Ectodermal cell (in vitro differentiated cells): ENCODE results near the gene BLMH. TPM values are rescaled to one million over a fixed set of nuclear protein-coding genes. Genes with fewer than 3 reads are reported as not detected.

Experiments
- H3K27ac ChIP-seq: 2 replicates; pipeline ENCODE4 v1.7.0; 2013; ENCODE audit warnings: mild to moderate bottlenecking, low read depth, low read length; ENCODE audit not compliant: insufficient read depth, poor library complexity, severe bottlenecking
- H3K27me3 ChIP-seq: 2 replicates; pipeline ENCODE4 v1.7.0; 2013; ENCODE audit warnings: mild to moderate bottlenecking, low read length; ENCODE audit not compliant: insufficient read depth, control insufficient read depth, poor library complexity, severe bottlenecking
- H3K36me3 ChIP-seq: one replicate; pipeline ENCODE4 v1.7.0; 2013; ENCODE audit warnings: low read length; ENCODE audit not compliant: control insufficient read depth, insufficient read depth
- H3K4me1 ChIP-seq: one replicate; pipeline ENCODE4 v1.7.0; 2013; ENCODE audit warnings: low read length; ENCODE audit not compliant: control insufficient read depth, insufficient read depth
- H3K4me3 ChIP-seq: 2 replicates; pipeline ENCODE4 v1.7.0; 2013; ENCODE audit warnings: low read depth, low read length, control low read depth; ENCODE audit not compliant: insufficient read depth
- H3K9me3 ChIP-seq: 2 replicates; pipeline ENCODE4 v1.7.0; 2013; ENCODE audit warnings: mild to moderate bottlenecking, low read length, moderate library complexity; ENCODE audit not compliant: control insufficient read depth
- WGBS, 2 experiments: methylation state at CpG; one replicate each; pipeline ENCODE4 v1.1.7; 2013; ENCODE audit warnings: missing lambda C conversion rate in 2 of 2; 5-methylcytosine and 5-hydroxymethylcytosine counted together
- polyA plus RNA-seq, 4 experiments: library from polyadenylated mRNA; stranded (reverse); fragments of 50-300 nt; gene quantifications; one replicate each; pipeline ENCODE4 v1.2.3, GENCODE V29; 2013

BLMH gene
- polyA plus RNA-seq (2013, experiment 1 of 4) = 83.3 TPM
- 89.7 TPM for polyA plus RNA-seq (2013, experiment 2 of 4)
- polyA plus RNA-seq (2013, experiment 3 of 4) = 68.0 TPM
- 78.8 TPM for polyA plus RNA-seq (2013, experiment 4 of 4)

- peaks cover 7% of the 10 kb centered on the region for H3K36me3 ChIP-seq
- WGBS, 2 experiments = 0 to 1% methylated on average over 89 of the region's 89 CpGs
- H3K4me3 ChIP-seq = peak within 1 kb of the TSS; percentile 82
- H3K9me3 ChIP-seq = no peaks in the 10 kb centered on the region
- H3K27me3 ChIP-seq = peaks cover 35% of the 10 kb centered on the region
- H3K27ac ChIP-seq = no peak within 1 kb of the TSS
- H3K4me1 ChIP-seq = peaks cover 8% of the 10 kb centered on the region
Measured at GRCh38 chr17:30291543-30292285, at the start of gene BLMH. Gene BLMH, minus strand, starts transcription at chr17:30291944. Its CDS starts 125 bp downstream, at chr17:30291819.

- peak overlapping the region; percentile 4 for H3K27ac ChIP-seq
- no peaks in the 10 kb centered on the region for H3K9me3 ChIP-seq
- no peaks in the 10 kb centered on the region for H3K27me3 ChIP-seq
- 20 to 26% methylated on average over 6 of the region's 6 CpGs for WGBS, 2 experiments
- H3K4me1 ChIP-seq = peaks cover 5% of the 10 kb centered on the region
- no peaks in the 10 kb centered on the region for H3K36me3 ChIP-seq
- H3K4me3 ChIP-seq = no peak overlapping the region
Measured at GRCh38 chr17:30340801-30341356, 49.1 kb upstream of the BLMH start.

- H3K27ac ChIP-seq = no peak overlapping the region
- no peak overlapping the region for H3K4me3 ChIP-seq
- H3K27me3 ChIP-seq = no peaks in the 10 kb centered on the region
- no peaks in the 10 kb centered on the region for H3K36me3 ChIP-seq
- WGBS, 2 experiments = 89 to 92% methylated on average over 2 of the region's 2 CpGs
- peaks cover 5% of the 10 kb centered on the region for H3K4me1 ChIP-seq
- H3K9me3 ChIP-seq = no peaks in the 10 kb centered on the region
Measured at GRCh38 chr17:30339086-30339485, 47.3 kb upstream of the BLMH start.

- H3K4me1 ChIP-seq = peaks cover 5% of the 10 kb centered on the region
- no peak overlapping the region for H3K27ac ChIP-seq
- 93 to 94% methylated on average over 1 of the region's 1 CpG for WGBS, 2 experiments
- H3K36me3 ChIP-seq = no peaks in the 10 kb centered on the region
- H3K9me3 ChIP-seq = no peaks in the 10 kb centered on the region
- no peaks in the 10 kb centered on the region for H3K27me3 ChIP-seq
- H3K4me3 ChIP-seq = no peak overlapping the region
Measured at GRCh38 chr17:30337393-30337999, 45.8 kb upstream of the BLMH start.

- Histone ChIP-seq H3K4me3 (no peak overlapping the region), H3K27me3 (no peaks in the 10 kb centered on the region), H3K27ac (no peak overlapping the region), H3K4me1 (peaks cover 5% of the 10 kb centered on the region), H3K36me3 (no peaks in the 10 kb centered on the region), H3K9me3 (no peaks in the 10 kb centered on the region)
- WGBS, 2 experiments = 60% methylated on average over 8 of the region's 8 CpGs
Measured at GRCh38 chr17:30336369-30337171, 44.8 kb upstream of the BLMH start.

- H3K36me3 ChIP-seq = no peaks in the 10 kb centered on the region
- no peaks in the 10 kb centered on the region for H3K4me1 ChIP-seq
- H3K4me3 ChIP-seq = no peak overlapping the region
- WGBS, 2 experiments = 87 to 98% methylated on average over 3 to 4 of the region's 4 CpGs
- no peaks in the 10 kb centered on the region for H3K9me3 ChIP-seq
- no peak overlapping the region for H3K27ac ChIP-seq
- no peaks in the 10 kb centered on the region for H3K27me3 ChIP-seq
Measured at GRCh38 chr17:30334421-30334820, 42.7 kb upstream of the BLMH start.

GRCh38 chr17:30333503-30334360, 42.0 kb upstream of the BLMH start, which contains the start of gene TMIGD1:
Gene TMIGD1, minus strand, starts transcription at chr17:30334057. Its CDS starts 1,924 bp downstream, at chr17:30332133.
- Histone ChIP-seq H3K27ac (no peak within 1 kb of the TSS), H3K27me3 (no peaks in the 10 kb centered on the region), H3K9me3 (no peaks in the 10 kb centered on the region), H3K36me3 (no peaks in the 10 kb centered on the region), H3K4me3 (no peak within 1 kb of the TSS), H3K4me1 (no peaks in the 10 kb centered on the region)
- 92 to 95% methylated on average over 8 of the region's 9 CpGs for WGBS, 2 experiments

- Histone ChIP-seq H3K4me1 (no peaks in the 10 kb centered on the region), H3K36me3 (no peaks in the 10 kb centered on the region), H3K4me3 (no peak overlapping the region), H3K9me3 (no peaks in the 10 kb centered on the region), H3K27me3 (no peaks in the 10 kb centered on the region), H3K27ac (no peak overlapping the region)
- 92 to 95% methylated on average over 3 to 4 of the region's 4 CpGs for WGBS, 2 experiments
Measured at GRCh38 chr17:30332057-30332542, 40.4 kb upstream of the BLMH start.

- Histone ChIP-seq H3K27me3 (no peaks in the 10 kb centered on the region), H3K4me1 (no peaks in the 10 kb centered on the region), H3K4me3 (no peak overlapping the region), H3K27ac (no peak overlapping the region), H3K9me3 (no peaks in the 10 kb centered on the region), H3K36me3 (no peaks in the 10 kb centered on the region)
- 80 to 100% methylated on average over 1 of the region's 1 CpG for WGBS, 2 experiments
Measured at GRCh38 chr17:30326809-30327208, 35.1 kb upstream of the BLMH start.
